Activated CD8-positive, alpha-beta memory T cell treated with anti-CD3 and anti-CD28 coated beads for 24 hours (primary cell): ENCODE data around the gene EEF1AKMT3.
"Not testable (repeated sequence)": the region's sequence is repeated elsewhere in the genome, so short reads cannot be mapped to it uniquely, and the experiment has no call there.

Source experiments
- DNase-seq: peaks from one replicate; pipeline ENCODE4 v3.0.0-alpha.2; 2020

Gene EEF1AKMT3

DNA sequence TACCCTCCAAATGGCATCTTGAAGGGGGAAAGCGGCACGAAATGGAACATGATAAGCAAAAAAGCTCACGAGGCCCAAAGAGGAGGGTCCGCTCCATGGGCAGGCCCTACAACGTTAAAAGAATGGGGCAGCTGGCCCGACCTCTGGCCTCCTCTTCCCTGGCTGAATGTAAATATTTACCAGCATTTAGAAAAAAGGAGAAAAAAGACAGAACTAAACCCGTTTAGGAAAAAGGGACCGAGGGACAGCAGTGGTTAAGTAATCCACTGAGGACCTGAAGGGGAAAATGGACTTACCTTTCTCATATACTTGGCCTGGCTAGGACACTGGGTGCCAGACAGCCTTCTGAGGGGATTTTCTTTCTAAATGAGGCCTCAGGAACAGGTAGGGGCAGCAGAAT, 47.7 kb downstream of the EEF1AKMT3 start:
- DNase-seq: not testable (repeated sequence)

GRCh38 chr12:57821015-57821414, 48.6 kb downstream of the EEF1AKMT3 start:
- DNase-seq: not testable (repeated sequence)

- DNase-seq: no peak
These were observed 49.2 kb downstream of the EEF1AKMT3 start for GRCh38 chr12:57821474-57822214.

DNA sequence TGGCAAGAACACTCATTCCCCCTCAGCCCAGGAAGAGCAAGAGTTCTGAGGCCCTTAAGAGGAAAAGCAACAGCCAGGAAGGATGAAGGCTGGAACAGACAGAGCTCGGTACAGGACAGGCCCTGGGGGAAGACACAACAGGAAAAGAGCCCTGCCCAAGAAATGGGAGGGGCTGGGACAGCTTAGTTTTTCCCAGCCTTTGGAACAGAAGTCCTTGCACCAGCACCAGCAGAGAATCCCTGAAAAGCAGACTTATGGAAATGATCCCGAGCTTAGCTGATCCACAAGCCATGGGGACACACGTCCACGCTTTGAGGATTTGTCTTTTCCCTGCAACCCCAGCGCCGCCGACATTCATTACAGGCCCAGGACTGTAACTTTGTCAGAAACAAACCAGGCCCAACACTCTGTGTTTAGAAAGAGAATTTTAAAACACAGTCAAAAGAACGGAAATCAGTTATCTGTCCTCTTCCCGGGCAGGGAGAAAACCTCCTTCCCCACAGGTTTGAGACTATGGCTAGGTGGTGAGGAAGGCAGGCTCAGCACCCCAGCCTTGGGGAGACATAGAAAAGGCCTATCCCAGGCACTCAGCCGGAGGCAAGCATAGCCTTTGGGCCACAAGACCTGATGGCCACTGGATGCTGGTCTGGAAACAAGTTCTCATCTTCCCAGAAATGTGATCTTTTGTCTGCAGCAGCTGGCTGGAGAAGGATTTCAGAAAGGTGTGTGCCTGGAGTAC, 50.1 kb downstream of the EEF1AKMT3 start:
- DNase-seq: no peak

DNA sequence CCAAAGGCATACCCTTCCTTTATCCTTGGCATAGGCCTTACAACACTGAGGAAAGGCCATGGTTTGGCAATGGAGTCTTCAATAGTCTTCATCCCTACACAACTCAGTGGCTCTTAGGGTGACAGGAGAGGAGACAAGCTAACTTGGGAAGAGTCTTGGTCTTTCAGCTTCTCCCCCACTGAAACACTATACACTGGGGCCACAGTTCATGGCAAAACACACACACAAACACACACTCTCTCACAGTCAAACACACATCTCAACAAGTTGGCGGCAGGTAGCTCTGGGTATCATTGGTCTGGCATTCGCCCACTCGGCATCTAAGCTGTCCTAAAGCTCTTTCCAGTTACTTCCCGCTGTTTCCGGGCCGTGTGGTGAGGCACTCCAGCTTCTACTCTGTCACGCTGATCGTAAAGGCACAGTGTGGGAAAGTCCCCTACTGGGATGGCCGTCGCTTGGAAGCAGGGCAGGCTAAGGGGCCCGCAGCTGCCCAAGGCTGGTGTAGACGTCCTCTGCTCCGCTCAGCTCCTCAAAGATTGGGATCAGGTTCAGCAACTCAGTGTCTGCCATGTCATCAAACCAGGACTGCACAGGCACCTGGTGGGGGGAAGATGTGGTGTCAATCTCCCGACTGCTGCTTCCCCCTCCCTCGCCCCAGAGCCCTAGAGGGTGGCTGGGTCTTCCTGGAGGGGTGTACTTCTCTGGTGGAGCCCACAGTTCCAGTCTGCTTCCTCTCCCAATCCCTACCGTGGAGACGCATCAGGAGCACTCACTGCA, 50.9 kb downstream of the EEF1AKMT3 start:
- DNase-seq: no peak

GRCh38 chr12:57823908-57824640, 51.7 kb downstream of the EEF1AKMT3 start:
- DNase-seq: no peak

GRCh38 chr12:57825451-57825850, 53.0 kb downstream of the EEF1AKMT3 start:
- no peak for DNase-seq

GRCh38 chr12:57826400-57826799, 54.0 kb downstream of the EEF1AKMT3 start:
- DNase-seq: no peak

DNA sequence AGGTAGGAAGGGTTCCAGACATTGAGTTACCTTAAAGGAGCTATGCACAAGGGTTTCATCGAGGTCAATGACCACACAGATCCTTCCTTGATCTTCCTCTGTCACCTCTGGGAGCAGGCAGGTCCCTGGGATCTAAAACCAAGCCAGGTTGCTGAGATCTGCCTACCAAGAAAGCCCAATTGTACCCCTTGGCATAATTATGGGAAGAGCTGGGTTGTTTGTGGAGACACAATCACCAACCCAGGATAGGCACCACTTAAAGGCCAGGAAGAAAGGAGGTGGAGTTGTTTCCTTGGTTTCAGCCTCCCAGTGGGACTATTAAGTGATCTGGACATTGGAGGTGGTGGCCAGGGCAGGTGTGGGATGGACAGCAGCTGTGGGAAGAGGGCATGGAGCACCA, 54.6 kb downstream of the EEF1AKMT3 start:
- DNase-seq: no peak

- no peak for DNase-seq
These were observed 56.8 kb downstream of the EEF1AKMT3 start for GRCh38 chr12:57829025-57829777.

- DNase-seq: no peak
These were observed 58.0 kb downstream of the EEF1AKMT3 start for GRCh38 chr12:57830393-57830792.
